ENCODE measurements around the gene ZMAT5.

- no peak for TF ChIP-seq FOXM1 (IDR thresholded peaks at IDR 0.05; ENCODE audit: low read depth, low read length)
- no peak for TF ChIP-seq CTCF (IDR thresholded peaks at IDR 0.05 in 2 of 3, conservative IDR thresholded peaks at IDR 0.05 in 1 of 3; ENCODE audit: control insufficient read depth in 2 of 3, extremely low read depth in 1 of 3, insufficient read depth in 1 of 3, low read depth in 3 of 3, low read length in 3 of 3)
- no peak for TF ChIP-seq POLR2A (IDR thresholded peaks at IDR 0.05; ENCODE audit: low read depth, low read length)
- no peak for TF ChIP-seq PRDM15 (CRISPR knock-in tag; IDR thresholded peaks at IDR 0.05)
- TF ChIP-seq EZH2 (IDR thresholded peaks at IDR 0.05; ENCODE audit: borderline replicate concordance, control insufficient read depth, low read depth, low read length): no peak
- no peak for TF ChIP-seq PKNOX1 (IDR thresholded peaks at IDR 0.05)
- no peak for TF ChIP-seq WRNIP1 (IDR thresholded peaks at IDR 0.05; ENCODE audit: borderline replicate concordance, low read depth, low read length)
- no peak for TF ChIP-seq CBFB (IDR thresholded peaks at IDR 0.05; ENCODE audit: low read depth)
- no peak for TF ChIP-seq RB1 (IDR thresholded peaks at IDR 0.05; ENCODE audit: borderline replicate concordance)
- TF ChIP-seq MAX (IDR thresholded peaks at IDR 0.05; ENCODE audit: low read depth, low read length): no peak
- TF ChIP-seq JUNB (IDR thresholded peaks at IDR 0.05): no peak
Observed at GRCh38 chr22:29799217-29799680, 32.4 kb upstream of the ZMAT5 start.

All from GM12878 (cell line).